ENCODE measurements around the gene EPB41L5.

GRCh38 chr2:120091436-120091835 lies 78.6 kb downstream of the EPB41L5 start:
- TF ChIP-seq POLR2A (IDR thresholded peaks at IDR 0.05; ENCODE audit: low read depth, low read length) (no peak), CTCF (IDR thresholded peaks at IDR 0.05; ENCODE audit: extremely low read depth in 1 of 2, insufficient read depth in 1 of 2, low read depth in 1 of 2, low read length in 2 of 2) (no peak), JUN (IDR thresholded peaks at IDR 0.05; ENCODE audit: borderline replicate concordance, insufficient read depth, insufficient read length, low read depth) (no peak), POLR2AphosphoS5 (IDR thresholded peaks at IDR 0.05; ENCODE audit: insufficient read depth, low read depth, low read length) (no peak), EZH2 (IDR thresholded peaks at IDR 0.05; ENCODE audit: borderline replicate concordance, low read depth, low read length, severe bottlenecking) (no peak), FOS (IDR thresholded peaks at IDR 0.05; ENCODE audit: borderline replicate concordance, insufficient read depth, low read length) (no peak), GATA2 (IDR thresholded peaks at IDR 0.05; ENCODE audit: insufficient read depth, insufficient read length, low read depth, low read length) (no peak), MYC (IDR thresholded peaks at IDR 0.05; ENCODE audit: low read depth, low read length) (no peak)
